D341Med (cell line): ENCODE measurements around the gene ZBTB16.

ENCODE experiments used
- DNase-seq: peaks from one replicate; pipeline ENCODE4 v3.0.0; 2012; ENCODE audit warnings: low spot score

The ZBTB16 gene

DNA sequence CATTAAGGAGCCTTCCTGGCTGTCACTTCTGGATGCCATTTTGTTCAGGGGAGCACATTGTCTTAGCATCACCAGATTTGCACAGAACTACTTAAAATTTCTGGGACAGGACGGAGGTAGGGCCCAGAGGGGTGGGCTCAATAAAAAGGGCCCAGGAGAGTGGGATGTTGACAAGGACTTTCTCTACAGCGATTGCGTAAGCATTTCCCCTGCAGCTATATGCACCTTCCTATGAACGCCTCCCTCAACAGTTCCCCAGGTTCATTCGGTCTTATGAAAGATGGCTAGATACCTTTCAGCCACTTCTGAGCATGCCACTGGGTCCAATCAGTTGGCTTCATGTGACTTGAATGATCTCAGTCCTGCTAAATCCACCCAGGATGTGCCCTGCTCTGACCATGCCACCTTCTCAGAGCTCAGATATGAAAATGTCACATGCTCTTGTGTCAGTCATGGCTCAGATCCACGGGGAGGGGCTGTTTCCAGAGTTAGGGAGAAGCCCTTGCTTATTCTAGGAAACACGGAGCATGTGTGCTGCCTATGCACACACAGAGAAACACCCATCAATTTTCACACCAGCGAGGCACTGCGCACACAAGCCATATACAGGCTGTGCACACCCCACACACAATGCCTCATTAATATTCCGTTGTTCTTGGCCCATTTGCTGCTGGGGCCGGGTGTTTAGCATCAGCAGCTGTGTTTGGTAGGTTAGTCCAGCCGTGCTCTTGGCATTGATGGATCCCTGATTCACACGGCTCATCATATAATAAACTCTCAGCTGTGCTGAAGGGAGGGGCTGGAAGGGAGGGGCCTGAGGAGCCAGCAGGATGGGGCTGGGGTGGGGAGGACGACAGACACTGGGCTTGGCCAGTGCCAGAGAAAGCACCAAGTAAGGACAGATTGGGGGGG is 184.2 kb downstream of the ZBTB16 start:
- no peak for DNase-seq

GRCh38 chr11:114244726-114245394 is 185.3 kb downstream of the ZBTB16 start:
- no peak for DNase-seq

GRCh38 chr11:114246321-114247069 is 187.0 kb downstream of the ZBTB16 start:
- no peak for DNase-seq

GRCh38 chr11:114247070-114247789 is 187.7 kb downstream of the ZBTB16 start:
- no peak for DNase-seq

- DNase-seq: no peak
These were observed 190.7 kb downstream of the ZBTB16 start for GRCh38 chr11:114250180-114250579.

DNA sequence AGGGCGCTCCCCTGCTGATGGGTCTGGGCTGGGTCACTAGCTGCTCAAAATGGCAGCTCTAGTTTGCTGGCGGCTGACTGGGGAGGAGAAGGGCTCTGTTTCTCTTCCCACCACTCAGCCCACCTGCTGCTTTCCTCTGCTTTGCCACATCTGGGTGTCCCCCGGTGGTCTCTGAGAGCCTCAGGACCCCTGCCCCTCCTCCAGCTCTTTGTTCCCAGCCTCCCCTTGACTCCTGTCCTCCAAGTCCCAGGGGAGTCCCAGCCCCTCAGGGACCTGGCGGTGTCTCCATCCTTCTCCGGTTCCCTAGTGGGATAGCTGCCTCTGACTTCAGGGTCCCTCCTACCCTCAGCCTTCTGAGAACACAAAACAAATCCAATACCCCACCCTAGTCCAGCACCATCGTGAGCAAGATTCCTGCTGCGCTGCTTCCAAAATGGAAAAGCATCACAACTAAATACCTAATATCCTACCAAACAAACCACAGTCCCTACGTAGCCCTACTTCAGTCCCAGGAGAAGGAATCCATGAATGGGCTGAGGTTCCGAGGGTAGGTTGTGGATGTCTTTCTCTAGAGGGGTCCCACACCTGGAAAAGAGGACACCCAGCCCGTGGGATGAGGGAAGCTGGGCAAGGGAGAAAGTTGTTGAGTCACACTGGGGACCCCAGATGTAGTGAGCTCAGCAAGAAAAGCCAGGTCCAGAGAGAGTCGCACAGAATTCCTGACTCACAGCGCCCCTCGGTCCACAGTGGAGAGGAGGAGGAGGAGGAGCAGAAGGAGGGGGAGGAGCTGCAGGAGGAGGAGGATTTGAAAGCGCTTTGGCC is 191.7 kb downstream of the ZBTB16 start:
- no peak for DNase-seq

GRCh38 chr11:114251815-114252337 is 192.4 kb downstream of the ZBTB16 start:
- no peak for DNase-seq

DNA sequence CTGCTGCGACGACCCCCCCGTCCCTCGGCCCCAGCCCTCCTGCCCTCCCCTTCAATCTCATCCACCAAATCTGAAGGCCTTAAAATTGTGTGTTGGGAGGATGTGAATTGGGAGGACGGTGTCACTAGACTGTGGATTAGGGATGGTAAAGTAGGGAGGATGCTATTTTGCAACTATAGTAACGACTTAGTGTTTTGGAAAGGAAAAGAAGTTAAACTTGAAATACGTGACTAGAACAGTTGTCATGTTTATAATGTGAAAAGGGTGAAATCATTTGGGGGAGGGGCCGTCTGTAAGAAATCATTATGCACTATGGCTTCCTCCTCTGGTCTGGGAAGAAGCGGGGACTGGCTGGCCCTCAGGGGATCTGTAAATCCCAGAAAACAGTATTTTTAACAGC is 193.3 kb downstream of the ZBTB16 start:
- DNase-seq: no peak

- DNase-seq: no peak
These were observed 194.3 kb downstream of the ZBTB16 start for GRCh38 chr11:114253771-114254170.

GRCh38 chr11:114254571-114255146 is 195.1 kb downstream of the ZBTB16 start:
- no peak for DNase-seq

DNA sequence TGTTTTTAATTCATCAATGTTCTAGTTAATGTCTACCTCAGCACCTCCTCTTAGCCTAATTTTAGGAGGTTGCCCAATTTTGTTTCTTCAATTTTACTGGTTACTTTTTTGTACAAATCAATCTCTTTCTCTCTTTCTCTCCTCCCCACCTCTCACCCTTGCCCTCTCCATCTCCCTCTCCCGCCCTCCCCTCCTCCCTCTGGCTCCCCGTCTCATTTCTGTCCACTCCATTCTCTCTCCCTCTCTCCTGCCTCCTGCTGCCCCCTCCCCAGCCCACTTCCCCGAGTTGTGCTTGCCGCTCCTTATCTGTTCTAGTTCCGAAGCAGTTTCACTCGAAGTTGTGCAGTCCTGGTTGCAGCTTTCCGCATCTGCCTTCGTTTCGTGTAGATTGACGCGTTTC is 195.8 kb downstream of the ZBTB16 start:
- no peak for DNase-seq

GRCh38 chr11:114256176-114256966 is 196.9 kb downstream of the ZBTB16 start:
- DNase-seq: no peak

GRCh38 chr11:114256967-114257286 is 197.4 kb downstream of the ZBTB16 start:
- DNase-seq: no peak

- no peak for DNase-seq
These were observed 198.4 kb downstream of the ZBTB16 start for GRCh38 chr11:114257621-114258558.

GRCh38 chr11:114258696-114259095 is 199.2 kb downstream of the ZBTB16 start:
- DNase-seq: no peak

- DNase-seq: no peak
These were observed 199.6 kb downstream of the ZBTB16 start for GRCh38 chr11:114259124-114259526.

GRCh38 chr11:114259551-114259983 is 200.1 kb downstream of the ZBTB16 start:
- no peak for DNase-seq

DNA sequence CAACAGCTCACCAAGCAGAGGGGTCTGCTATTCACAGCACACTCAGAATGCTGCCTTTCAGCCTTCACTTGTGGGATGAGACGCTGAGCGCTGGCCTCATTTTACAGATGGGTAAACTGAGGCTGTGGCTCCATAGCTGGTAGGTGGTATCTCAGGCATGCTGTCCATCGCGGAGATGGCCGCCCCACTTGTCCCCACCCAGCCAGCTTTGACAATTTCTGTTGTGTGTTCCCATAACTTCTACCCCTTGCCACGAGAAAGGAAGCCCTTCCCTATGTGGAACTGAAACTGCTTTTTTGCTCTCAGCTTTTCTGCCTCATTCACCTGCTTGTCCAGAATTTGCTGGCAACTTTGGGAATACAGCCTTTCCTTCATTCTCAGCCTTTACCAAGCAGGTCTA is 200.6 kb downstream of the ZBTB16 start:
- DNase-seq: no peak

DNA sequence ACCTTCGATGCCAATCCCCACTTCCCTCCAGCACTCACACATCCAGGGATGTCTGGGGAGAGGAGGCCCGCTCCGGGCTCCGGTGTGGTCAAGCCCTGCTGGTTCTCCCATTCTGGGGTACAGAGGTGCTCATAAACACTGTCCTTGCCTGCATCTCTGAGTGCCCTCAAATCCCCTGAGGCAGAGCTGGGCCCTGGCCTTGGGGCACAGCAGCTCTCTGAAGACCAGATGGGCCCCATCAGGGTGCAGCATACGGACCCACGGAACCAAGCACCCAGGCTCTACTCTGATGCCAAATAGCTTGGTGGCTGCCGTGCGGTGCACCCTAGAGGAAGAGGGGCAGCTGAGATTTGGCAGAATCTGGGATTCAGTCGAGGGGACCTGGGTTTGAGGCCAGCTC is 201.0 kb downstream of the ZBTB16 start:
- no peak for DNase-seq
